Inflammatory macrophage treated with lipopolysaccharide for 1 hour (primary cell): Measurements from ENCODE around the gene EML1.

Experiments used
- DNase-seq, 2 donors: peaks; one replicate each; pipeline ENCODE4 v3.0.0-alpha.2; 2020 to 2022

The EML1 gene

DNA sequence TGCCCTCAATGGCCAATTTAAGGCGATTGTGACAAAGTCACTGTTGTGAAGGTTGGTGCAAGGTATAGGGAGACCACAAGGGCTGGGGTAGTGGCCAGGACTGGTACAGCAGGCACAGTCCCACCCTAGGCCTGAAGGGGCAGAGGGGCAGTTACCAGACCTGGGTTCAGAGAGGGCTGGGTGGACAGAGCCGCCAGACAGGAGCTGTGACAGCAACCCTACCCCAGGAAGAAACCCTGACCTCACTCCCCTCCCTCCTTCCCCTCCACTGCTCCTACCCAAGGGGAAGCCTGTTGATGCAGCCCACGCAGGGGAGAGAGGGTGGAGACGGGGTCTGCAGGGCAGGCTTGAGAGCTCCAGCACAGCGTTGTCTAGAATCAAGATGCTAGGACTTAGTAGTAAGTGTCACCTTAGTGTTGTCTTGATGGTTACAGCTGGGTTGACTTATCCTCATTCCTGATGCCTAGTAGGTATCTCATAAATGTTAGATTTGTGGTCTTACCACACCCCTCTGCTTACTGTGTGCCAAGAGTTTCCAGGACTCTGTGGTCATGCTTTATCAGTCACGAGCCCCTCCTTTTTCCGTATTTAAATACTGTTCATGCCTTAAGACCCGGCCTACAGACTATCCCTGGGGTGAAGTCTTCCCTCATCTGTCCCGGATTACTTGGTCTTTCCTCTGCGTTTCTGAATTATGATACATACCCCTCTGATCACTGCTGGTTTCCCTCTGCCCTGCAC lies 14.4 kb downstream of the EML1 start:
- DNase-seq, result no peak

DNA sequence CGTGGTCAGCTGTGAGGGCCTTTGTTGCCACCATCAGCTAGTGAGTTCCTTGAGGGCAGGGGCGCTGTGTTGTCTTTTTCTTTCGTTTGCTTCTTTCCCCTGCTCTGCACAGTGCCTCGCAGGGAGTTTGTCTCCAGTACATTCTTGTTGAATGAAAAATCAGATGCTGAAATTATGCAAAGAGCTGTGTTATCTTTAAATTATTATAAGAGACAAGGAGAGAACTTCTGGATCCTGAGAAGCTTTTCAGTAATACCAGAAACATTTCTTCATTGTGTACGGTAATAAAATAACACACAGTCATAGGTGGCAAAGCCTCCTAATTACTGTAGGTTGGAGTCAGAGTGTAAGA lies 14.9 kb downstream of the EML1 start:
- DNase-seq, result no peak

GRCh38 chr14:99808515-99808914 lies 15.3 kb downstream of the EML1 start:
- no peak for DNase-seq

- no peak for DNase-seq
Observed at GRCh38 chr14:99809360-99809759, 16.1 kb downstream of the EML1 start.

GRCh38 chr14:99809859-99810558 lies 16.8 kb downstream of the EML1 start:
- DNase-seq, result no peak

DNA sequence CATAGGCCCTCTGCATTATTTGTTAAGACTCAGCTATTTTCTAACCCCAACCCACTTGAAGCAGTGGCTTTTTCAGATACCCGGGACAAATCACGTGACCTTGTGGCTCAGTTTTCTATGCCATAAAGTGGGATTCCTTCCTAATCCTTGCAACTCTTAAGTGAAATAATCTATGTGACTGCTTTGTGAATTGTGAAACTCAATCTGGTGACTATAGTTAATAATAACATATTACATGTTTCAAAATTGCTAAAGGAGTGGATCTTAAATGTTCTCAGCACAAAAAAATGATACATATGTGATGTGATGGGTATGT lies 17.3 kb downstream of the EML1 start:
- no peak for DNase-seq

- no peak for DNase-seq
Observed at GRCh38 chr14:99812096-99812750, 19.0 kb downstream of the EML1 start.

DNA sequence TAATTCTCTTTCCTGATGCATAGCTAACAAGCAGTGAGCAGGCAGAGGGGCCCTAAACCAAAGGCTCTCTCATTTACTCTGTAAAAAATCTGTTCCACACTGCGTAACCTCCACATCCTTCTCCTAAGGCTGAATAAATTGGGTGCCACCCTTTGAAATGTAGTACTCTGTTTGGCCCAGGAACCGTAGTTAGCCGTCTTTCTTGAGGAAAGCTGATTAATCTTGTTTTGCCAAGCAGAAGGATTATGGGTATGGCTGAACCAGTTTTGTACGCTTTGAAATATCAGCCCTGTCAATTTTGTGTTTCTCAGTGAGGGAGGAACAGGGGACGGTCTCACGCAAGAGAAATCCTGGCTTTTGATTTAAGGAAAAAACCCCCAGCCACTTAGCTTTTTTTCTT lies 19.7 kb downstream of the EML1 start:
- DNase-seq, result no peak

DNA sequence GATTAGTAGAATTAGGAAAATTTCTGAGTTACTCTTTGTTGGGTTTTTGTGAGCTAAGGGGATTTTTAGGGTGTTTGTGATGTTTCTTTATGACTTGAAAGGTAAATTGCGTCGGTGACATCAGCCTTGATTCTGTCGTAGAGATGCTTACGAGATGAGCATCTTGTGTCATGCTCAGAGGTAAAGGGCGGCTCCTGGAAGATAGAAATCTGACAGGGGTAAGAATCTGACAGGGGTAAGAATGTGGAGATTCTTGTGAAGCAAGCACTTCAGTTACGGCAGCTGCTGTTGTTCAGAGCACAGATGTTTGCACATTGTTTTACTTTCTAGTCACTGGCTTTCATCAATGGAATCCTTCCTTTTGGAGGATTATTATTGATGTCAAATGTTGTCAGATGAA lies 22.5 kb downstream of the EML1 start:
- DNase-seq, result no peak

- DNase-seq, result no peak
Observed at GRCh38 chr14:99816217-99816616, 23.0 kb downstream of the EML1 start.

GRCh38 chr14:99816642-99817041 lies 23.4 kb downstream of the EML1 start:
- no peak for DNase-seq

DNA sequence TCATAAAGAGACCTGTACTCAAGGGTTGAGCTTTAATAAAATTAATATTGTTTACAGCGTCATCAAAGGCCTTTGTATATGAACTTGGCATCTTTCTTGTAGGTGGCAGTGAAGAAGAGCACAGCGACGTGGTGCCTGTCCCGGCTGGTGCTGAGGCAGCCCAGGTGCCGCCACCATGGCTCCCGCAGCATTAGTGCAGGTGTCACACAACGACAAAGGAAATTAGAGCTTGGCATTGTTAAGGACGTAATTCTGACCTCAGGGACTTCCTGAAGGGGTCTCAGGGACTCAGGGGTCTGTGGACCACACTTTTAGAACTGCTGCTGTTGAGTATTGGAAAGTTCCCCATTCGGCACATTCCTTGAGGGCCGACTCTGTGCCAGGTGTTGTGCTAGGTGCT lies 24.1 kb downstream of the EML1 start:
- no peak for DNase-seq

DNA sequence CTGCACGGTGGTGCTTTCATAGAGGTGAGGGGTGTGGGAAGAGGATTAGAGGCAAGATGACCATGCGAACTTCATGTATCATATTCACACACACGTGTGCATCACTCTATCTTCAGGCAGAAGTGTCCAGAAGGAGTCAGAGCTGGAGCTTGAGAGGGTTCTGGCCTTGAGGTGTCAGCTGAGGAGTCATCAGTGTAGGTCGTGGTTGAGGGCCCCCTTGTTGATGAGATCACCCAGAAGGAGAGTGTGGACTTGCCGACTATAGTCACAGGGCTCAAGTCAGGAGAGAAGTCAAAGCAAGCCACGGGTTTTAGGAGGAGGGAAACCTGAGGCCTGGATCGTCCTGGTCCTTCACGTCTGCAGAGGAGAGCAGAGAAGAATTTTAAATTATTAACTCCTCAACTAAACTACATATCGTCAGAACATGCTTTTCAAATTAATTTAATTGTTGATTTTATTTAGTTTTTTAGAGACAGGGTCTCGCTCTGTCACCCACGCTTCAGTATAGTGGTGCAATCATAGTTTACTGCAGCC lies 25.4 kb downstream of the EML1 start:
- DNase-seq, result no peak

- DNase-seq, result no peak
Observed at GRCh38 chr14:99819514-99819913, 26.3 kb downstream of the EML1 start.

DNA sequence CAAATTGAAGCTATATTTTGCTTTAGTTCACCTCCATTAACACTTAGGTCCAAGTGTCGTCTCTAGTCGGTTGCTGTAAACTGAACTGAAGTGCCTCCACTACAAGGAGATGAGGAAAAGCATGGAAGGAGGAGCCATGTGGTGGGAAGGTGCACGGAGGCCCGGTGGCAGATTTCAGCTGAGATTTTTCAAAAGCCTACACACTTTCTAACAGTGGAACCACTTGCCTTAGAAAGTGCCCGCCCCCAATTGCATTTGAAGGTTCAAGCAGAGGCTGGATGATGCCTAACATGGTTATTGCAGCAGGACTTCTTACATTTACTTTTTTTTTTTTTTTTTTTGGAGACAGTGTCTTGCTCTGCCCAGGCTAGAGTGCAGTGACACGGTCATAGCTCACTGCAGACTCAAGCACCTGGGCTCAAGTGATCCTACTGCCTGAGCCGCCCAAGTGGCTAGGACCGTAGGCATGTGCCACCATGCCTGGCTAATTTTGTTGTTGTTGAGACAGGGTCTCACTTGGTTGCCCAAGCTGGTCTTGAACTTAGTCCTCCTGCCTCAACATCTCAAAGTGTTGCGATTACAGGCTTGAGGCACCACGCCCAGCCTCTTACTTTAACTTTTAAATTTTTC lies 27.6 kb downstream of the EML1 start:
- DNase-seq, result no peak

GRCh38 chr14:99821519-99822508 lies 28.6 kb downstream of the EML1 start:
- DNase-seq, result no peak

DNA sequence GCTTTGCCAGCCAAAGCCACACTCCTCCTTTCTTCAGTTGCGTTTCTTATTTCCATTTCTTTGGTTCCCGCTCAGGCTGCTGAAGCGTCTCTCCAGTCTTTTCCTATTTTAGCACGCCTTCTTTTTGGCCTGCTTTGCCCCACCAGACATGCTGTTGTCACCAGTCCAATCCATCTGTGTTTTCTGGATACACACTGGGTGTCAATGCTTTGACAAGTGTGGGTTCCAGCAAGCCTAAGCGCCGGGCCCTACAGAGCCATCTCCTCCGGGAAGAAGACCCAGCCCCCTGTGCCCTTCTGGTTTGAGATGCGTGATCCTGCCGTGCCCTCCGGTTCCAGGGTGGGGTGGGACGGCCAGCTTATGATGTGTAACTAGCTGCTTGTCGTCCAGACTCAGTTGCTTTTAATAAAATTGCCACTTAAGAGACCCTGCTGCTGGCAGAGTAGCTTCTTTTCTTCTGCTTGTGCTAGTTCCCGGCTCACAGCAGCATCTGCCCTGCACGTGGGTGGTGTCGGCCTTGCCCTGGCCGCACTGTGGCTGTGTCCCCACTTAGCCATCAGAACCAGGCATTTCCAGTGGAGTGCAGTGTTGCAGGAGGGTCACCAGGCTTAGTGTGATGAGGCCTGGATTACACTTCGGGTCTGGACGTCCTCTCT lies 29.7 kb downstream of the EML1 start:
- DNase-seq, result no peak

DNA sequence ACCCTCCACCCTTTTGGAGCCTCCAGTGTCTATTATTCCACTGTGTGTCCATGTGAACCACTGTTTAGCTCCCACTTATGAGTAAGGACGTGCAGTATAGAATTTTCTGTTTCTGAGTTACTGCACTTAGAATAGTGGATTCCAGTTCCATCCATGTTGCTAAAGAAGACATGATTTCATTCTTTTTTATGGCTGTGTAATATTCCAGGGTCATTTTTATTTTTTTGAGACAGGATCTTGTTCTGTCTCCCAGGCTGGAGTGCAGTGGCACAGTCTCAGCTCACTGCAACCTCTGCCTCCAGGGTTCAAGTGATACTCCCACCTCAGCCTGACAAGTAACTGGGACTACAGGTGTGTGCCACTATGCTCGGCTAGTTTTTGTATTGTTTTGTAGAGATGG lies 31.6 kb downstream of the EML1 start:
- no peak for DNase-seq

DNA sequence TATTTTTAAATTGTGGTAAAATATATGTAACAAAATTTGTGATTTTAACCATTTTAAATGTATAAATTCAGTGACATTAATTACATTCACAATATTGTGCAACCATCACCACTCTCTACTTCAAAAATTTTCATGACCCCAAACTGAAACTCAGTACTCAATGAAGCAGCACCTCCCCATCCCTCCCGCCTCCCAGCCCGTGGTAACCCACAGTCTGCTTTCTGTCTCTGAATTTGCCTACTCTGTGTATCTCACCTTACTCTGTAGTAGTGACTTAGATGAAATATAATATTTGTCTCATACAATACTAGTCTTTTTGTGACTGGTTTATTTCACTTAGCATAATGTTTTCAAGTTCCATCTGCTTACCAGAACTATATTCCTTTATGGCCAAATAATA lies 36.2 kb downstream of the EML1 start:
- no peak for DNase-seq

GRCh38 chr14:99831303-99831702 lies 38.1 kb downstream of the EML1 start:
- DNase-seq, result no peak

GRCh38 chr14:99831903-99832685 lies 38.9 kb downstream of the EML1 start:
- no peak for DNase-seq
